Fibroblast of villous mesenchyme (primary cell): Measurements from ENCODE around the gene PRR16. TPM values are rescaled to one million over a fixed set of nuclear protein-coding genes. Genes with fewer than 3 reads are reported as not detected.

Source experiments
- DNase-seq: peaks from one replicate; pipeline ENCODE4 v3.0.0-alpha.2; 2010; ENCODE audit warnings: low read depth
- H3K4me3 ChIP-seq: 2 replicates; pipeline ENCODE4 v1.5.1; 2011; ENCODE audit warnings: low read depth, mild to moderate bottlenecking, low read length
- CTCF ChIP-seq: IDR thresholded peaks from 2 replicates; pipeline ENCODE4 v1.5.1; 2012; ENCODE audit warnings: low read depth, mild to moderate bottlenecking, low read length; ENCODE audit not compliant: insufficient read depth
- total RNA-seq: library from RNA; depleted of rRNA; stranded (reverse); fragments of >200 nt; gene quantifications from 2 replicates; pipeline ENCODE4 v1.2.3, GENCODE V29; 2012

Gene PRR16
- total RNA-seq, 1 donor: 22.0 TPM

GRCh38 chr5:120538644-120539043, 74.5 kb downstream of the PRR16 start:
- TF ChIP-seq CTCF: no peak
- H3K4me3 ChIP-seq: no peak overlapping the region
- peak; percentile 28 for DNase-seq

GRCh38 chr5:120539471-120539870, 75.4 kb downstream of the PRR16 start:
- no peak overlapping the region for H3K4me3 ChIP-seq
- DNase-seq: no peak
- no peak for TF ChIP-seq CTCF

GRCh38 chr5:120540097-120540496, 76.0 kb downstream of the PRR16 start:
- no peak for TF ChIP-seq CTCF
- no peak for DNase-seq
- H3K4me3 ChIP-seq: no peak overlapping the region

GRCh38 chr5:120544043-120544442, 79.9 kb downstream of the PRR16 start:
- no peak for TF ChIP-seq CTCF
- peak; percentile 24 for DNase-seq
- no peak overlapping the region for H3K4me3 ChIP-seq

- no peak for DNase-seq
- no peak overlapping the region for H3K4me3 ChIP-seq
- no peak for TF ChIP-seq CTCF
Observed at GRCh38 chr5:120545007-120545406, 80.9 kb downstream of the PRR16 start.

GRCh38 chr5:120545951-120546350, 81.9 kb downstream of the PRR16 start:
- no peak for TF ChIP-seq CTCF
- DNase-seq: peak; percentile 44

GRCh38 chr5:120546922-120547321, 82.8 kb downstream of the PRR16 start:
- DNase-seq: no peak

More at GRCh38 chr5:120545951-120546350, 81.9 kb downstream of the PRR16 start:
- H3K4me3 ChIP-seq: no peak overlapping the region

More at GRCh38 chr5:120546922-120547321, 82.8 kb downstream of the PRR16 start:
- no peak for TF ChIP-seq CTCF
- no peak overlapping the region for H3K4me3 ChIP-seq
